ENCODE measurements around the gene TMEM131L. TPM values are rescaled to one million over a fixed set of nuclear protein-coding genes. Genes with fewer than 3 reads are reported as not detected.

TMEM131L gene
- total and polyA plus RNA-seq, 2 experiments from 2014 or later = 3.3 to 7.4 TPM

- H3K4me1 ChIP-seq (ENCODE audit: low read depth) = no peaks in the 10 kb centered on the region
- no peaks in the 10 kb centered on the region for H3K9me3 ChIP-seq (ENCODE audit: low read depth)
- TF ChIP-seq CTCF (IDR thresholded peaks at IDR 0.05; ENCODE audit: low read depth, low read length) = no peak
- no peak for DNase-seq (ENCODE audit: low read depth in 1 of 2, low spot score in 1 of 2)
- H3K27ac ChIP-seq = no peak overlapping the region
- H3K4me3 ChIP-seq = no peak overlapping the region
- H3K27me3 ChIP-seq = no peaks in the 10 kb centered on the region
- H3K36me3 ChIP-seq = no peaks in the 10 kb centered on the region
These were observed 26.3 kb upstream of the TMEM131L start for GRCh38 chr4:153439831-153440230.

GRCh38 chr4:153440475-153440874 is 25.7 kb upstream of the TMEM131L start:
- no peaks in the 10 kb centered on the region for H3K9me3 ChIP-seq (ENCODE audit: low read depth)
- no peaks in the 10 kb centered on the region for H3K36me3 ChIP-seq
- no peaks in the 10 kb centered on the region for H3K4me1 ChIP-seq (ENCODE audit: low read depth)
- H3K4me3 ChIP-seq = no peak overlapping the region
- H3K27ac ChIP-seq = no peak overlapping the region
- TF ChIP-seq CTCF (IDR thresholded peaks at IDR 0.05; ENCODE audit: low read depth, low read length) = no peak
- no peaks in the 10 kb centered on the region for H3K27me3 ChIP-seq
- DNase-seq (ENCODE audit: low read depth in 1 of 2, low spot score in 1 of 2) = no peak

- no peak for TF ChIP-seq CTCF (IDR thresholded peaks at IDR 0.05; ENCODE audit: low read depth, low read length)
- no peaks in the 10 kb centered on the region for H3K36me3 ChIP-seq
- H3K27me3 ChIP-seq = no peaks in the 10 kb centered on the region
- peaks cover 4% of the 10 kb centered on the region for H3K4me1 ChIP-seq (ENCODE audit: low read depth)
- H3K9me3 ChIP-seq (ENCODE audit: low read depth) = no peaks in the 10 kb centered on the region
- peak in 1 of 2 donors; percentile 86 for DNase-seq (ENCODE audit: low read depth in 1 of 2, low spot score in 1 of 2)
- no peak overlapping the region for H3K27ac ChIP-seq
- no peak overlapping the region for H3K4me3 ChIP-seq
These were observed 18.8 kb upstream of the TMEM131L start for GRCh38 chr4:153447175-153447905.

GRCh38 chr4:153448003-153448731 is 18.0 kb upstream of the TMEM131L start:
- no peak overlapping the region for H3K27ac ChIP-seq

GRCh38 chr4:153449338-153449737 is 16.8 kb upstream of the TMEM131L start:
- Histone ChIP-seq H3K4me3 (no peak overlapping the region), H3K27me3 (no peaks in the 10 kb centered on the region), H3K9me3 (ENCODE audit: low read depth) (no peaks in the 10 kb centered on the region), H3K27ac (no peak overlapping the region), H3K36me3 (no peaks in the 10 kb centered on the region), H3K4me1 (ENCODE audit: low read depth) (peaks cover 4% of the 10 kb centered on the region)
- TF ChIP-seq CTCF (IDR thresholded peaks at IDR 0.05; ENCODE audit: low read depth, low read length) = no peak
- DNase-seq (ENCODE audit: low read depth in 1 of 2, low spot score in 1 of 2) = no peak

More at GRCh38 chr4:153448003-153448731, 18.0 kb upstream of the TMEM131L start:
- peak in 1 of 2 donors; percentile 45 for DNase-seq (ENCODE audit: low read depth in 1 of 2, low spot score in 1 of 2)
- H3K4me3 ChIP-seq = no peak overlapping the region
- no peaks in the 10 kb centered on the region for H3K36me3 ChIP-seq
- H3K9me3 ChIP-seq (ENCODE audit: low read depth) = no peaks in the 10 kb centered on the region
- H3K4me1 ChIP-seq (ENCODE audit: low read depth) = peaks cover 4% of the 10 kb centered on the region
- no peak for TF ChIP-seq CTCF (IDR thresholded peaks at IDR 0.05; ENCODE audit: low read depth, low read length)
- H3K27me3 ChIP-seq = no peaks in the 10 kb centered on the region

Data from cardiac muscle cell (in vitro differentiated cells and primary cell).